G401 (cell line): Measurements from ENCODE around the gene HMCN2. TPM values are rescaled to one million over a fixed set of nuclear protein-coding genes. Genes with fewer than 3 reads are reported as not detected.

Source experiments
- DNase-seq: peaks from one replicate; pipeline ENCODE4 v3.0.0-alpha.2; 2015; ENCODE audit warnings: low spot score
- in situ Hi-C: cut with HindIII; loops from 2 replicates; pipeline ENCODE4 v1.10.0; 2016; ENCODE audit warnings: low sequenced_read_pairs, mixed read lengths
- total RNA-seq: library from RNA; depleted of rRNA; stranded (reverse); fragments of >200 nt; shearing (Covaris generic); gene quantifications from 2 replicates; pipeline ENCODE4 v1.2.3, GENCODE V29; 2014

Gene HMCN2
- total RNA-seq, 1 experiment from 2014 or later: 0.07 TPM

- no peak for DNase-seq
- in situ Hi-C loops: no loop called here
Measured at GRCh38 chr9:130414910-130415746, 149.6 kb downstream of the HMCN2 start.

GRCh38 chr9:130417602-130418001 is 152.0 kb downstream of the HMCN2 start:
- no peak for DNase-seq
- in situ Hi-C loops: no loop called here

DNA sequence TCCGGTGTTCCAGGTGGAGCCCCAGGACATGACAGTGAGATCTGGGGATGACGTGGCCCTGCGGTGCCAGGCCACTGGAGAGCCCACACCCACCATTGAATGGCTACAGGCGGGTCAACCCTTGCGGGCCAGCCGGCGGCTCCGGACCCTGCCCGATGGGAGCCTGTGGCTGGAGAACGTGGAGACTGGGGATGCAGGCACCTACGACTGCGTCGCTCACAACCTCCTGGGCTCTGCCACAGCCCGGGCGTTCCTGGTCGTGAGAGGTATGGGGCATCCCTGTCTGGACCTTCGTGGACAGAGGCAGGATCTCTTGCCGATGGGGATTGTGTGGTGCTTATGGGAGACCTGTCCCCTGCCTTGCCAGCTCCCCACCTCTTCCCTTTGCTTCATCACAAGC is 153.2 kb downstream of the HMCN2 start:
- in situ Hi-C loops: no loop called here
- DNase-seq: no peak

GRCh38 chr9:130419521-130420035 is 154.0 kb downstream of the HMCN2 start:
- no peak for DNase-seq
- in situ Hi-C loops: no loop called here

DNA sequence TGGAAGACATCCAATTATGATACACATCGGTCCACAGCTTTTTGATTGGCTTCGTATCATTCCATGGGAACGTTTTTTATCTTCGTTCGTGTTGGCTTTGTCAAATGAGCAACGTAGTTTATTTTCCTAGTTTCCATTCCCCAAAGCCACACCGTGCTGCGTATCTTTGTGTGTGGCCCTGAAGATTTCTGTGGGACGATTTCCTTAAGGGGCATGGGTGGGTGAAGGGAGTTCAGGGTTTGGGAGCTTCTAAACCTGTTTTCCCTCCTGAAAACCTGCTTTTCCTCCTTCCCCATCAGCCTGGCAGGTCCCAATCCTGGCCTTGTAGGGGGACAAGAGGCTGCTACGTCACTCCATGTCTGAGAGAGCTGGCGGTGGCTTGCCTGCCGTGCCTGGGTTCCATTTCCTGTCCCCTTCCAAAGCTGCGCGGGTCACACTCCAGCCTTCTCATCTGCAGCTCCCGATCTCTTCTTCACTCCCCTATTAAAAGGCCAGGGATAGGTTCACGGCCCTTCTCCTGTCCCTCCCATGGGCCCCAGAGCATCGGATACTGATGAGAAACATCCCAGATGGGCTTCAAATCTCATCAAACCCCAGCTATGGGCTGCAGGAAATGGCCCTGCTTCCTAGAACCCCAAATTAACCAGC is 155.7 kb downstream of the HMCN2 start:
- no peak for DNase-seq
- in situ Hi-C loops: no loop called here

- DNase-seq: no peak
- in situ Hi-C loops: no loop called here
Measured at GRCh38 chr9:130421802-130422276, 156.3 kb downstream of the HMCN2 start.

DNA sequence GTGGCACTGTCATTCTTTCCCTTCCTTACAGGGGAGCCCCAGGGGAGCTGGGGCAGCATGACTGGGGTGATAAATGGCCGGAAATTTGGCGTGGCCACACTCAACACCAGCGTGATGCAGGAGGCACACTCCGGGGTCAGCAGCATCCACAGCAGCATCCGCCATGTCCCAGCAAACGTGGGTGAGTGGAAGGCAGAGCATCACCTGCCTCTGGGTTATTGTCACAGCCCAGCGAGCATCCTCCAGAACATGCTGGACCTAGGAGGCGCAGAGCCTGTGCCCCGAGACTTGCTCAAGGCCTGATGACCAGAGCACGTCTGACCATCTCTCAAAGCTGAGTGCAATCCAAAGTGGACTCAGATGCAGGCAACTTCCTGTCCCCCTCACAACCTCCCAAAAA is 157.0 kb downstream of the HMCN2 start:
- no peak for DNase-seq

GRCh38 chr9:130423272-130423671 is 157.7 kb downstream of the HMCN2 start:
- in situ Hi-C loops: no loop called here
- DNase-seq: peak; percentile 95

More for the DNA sequence above, 157.0 kb downstream of the HMCN2 start:
- in situ Hi-C loops: no loop called here

- DNase-seq: no peak
- in situ Hi-C loops: no loop called here
Measured at GRCh38 chr9:130424595-130425454, 159.3 kb downstream of the HMCN2 start.

- no peak for DNase-seq
Measured at GRCh38 chr9:130425741-130426466, 160.3 kb downstream of the HMCN2 start.

GRCh38 chr9:130426467-130426773 is 160.9 kb downstream of the HMCN2 start:
- in situ Hi-C loops: no loop called here
- no peak for DNase-seq

More at GRCh38 chr9:130425741-130426466, 160.3 kb downstream of the HMCN2 start:
- in situ Hi-C loops: no loop called here

GRCh38 chr9:130426883-130427282 is 161.3 kb downstream of the HMCN2 start:
- in situ Hi-C loops: no loop called here

GRCh38 chr9:130427326-130427725 is 161.8 kb downstream of the HMCN2 start:
- in situ Hi-C loops: no loop called here
- no peak for DNase-seq

More at GRCh38 chr9:130426883-130427282, 161.3 kb downstream of the HMCN2 start:
- peak; percentile 93 for DNase-seq

- in situ Hi-C loops: no loop called here
- no peak for DNase-seq
Measured at GRCh38 chr9:130428086-130428665, 162.6 kb downstream of the HMCN2 start.

- no peak for DNase-seq
- in situ Hi-C loops: no loop called here
Measured at GRCh38 chr9:130429381-130429780, 163.8 kb downstream of the HMCN2 start.

GRCh38 chr9:130429831-130430230 is 164.3 kb downstream of the HMCN2 start:
- DNase-seq: no peak

DNA sequence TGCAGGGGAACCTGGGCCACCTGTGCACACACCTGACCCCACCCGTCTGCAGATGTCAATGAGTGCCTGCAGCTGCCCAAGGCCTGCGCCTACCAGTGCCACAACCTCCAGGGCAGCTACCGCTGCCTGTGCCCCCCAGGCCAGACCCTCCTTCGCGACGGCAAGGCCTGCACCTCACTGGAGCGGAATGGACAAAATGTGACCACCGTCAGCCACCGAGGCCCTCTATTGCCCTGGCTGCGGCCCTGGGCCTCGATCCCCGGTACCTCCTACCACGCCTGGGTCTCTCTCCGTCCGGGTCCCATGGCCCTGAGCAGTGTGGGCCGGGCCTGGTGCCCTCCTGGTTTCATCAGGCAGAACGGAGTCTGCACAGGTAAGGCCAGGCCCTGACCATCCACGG is 164.7 kb downstream of the HMCN2 start:
- DNase-seq: no peak
- in situ Hi-C loops: no loop called here

More at GRCh38 chr9:130429831-130430230, 164.3 kb downstream of the HMCN2 start:
- in situ Hi-C loops: no loop called here

DNA sequence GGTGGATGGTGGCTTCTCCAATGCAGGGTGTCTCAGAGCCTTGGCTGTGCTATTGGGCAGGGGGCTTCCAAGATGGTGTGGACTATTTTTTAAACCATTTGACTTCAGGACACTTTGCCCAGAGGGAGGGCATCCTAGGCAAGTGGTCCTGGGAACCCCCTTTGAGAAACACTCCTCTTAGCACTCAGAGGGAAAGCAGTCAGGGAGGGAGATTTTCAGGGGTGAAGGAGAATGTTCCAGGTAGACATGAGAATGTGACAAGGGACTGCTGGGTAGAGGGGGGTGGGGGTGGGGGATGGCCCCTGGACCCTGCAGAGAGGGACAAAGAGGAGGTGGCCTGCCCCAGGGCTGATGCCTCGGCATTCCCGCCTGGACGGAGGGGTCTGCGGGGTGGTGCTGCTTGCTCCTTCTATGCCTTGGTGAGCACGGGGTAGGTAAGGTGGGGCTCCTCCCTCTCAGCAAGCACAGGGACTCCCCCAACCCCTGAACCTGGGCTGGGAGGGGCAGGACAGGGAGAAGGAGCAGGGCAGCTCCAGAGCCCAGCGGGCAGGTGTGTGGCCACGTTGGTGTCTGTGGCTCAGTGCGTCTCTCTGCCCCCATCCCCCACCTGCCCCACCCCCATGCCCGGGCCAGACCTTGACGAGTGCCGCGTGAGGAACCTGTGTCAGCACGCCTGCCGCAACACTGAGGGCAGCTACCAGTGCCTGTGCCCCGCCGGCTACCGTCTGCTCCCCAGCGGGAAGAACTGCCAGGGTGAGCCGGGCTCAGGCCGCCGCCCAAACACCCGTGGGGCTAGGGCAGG is 165.4 kb downstream of the HMCN2 start:
- no peak for DNase-seq
- in situ Hi-C loops: no loop called here
